Right ventricle myocardium inferior (tissue), 1 donor: ENCODE measurements around the gene CRACR2A. TPM values are rescaled to one million over a fixed set of nuclear protein-coding genes. Genes with fewer than 3 reads are reported as not detected.
A peak's percentile ranks its signal among the peaks of the same experiment; 100 is the strongest.

Experiments used
- ATAC-seq: fragments of 200-7000 bp; cut with Tn5 transposase; one replicate; pipeline ENCODE4 v1.9.1; 2020; ENCODE audit warnings: mild to moderate bottlenecking, moderate library complexity
- DNase-seq: peaks from one replicate; pipeline ENCODE4 v3.0.0; 2021; ENCODE audit errors: missing footprints
- intact Hi-C: fragments of 100-400 bp; cut with DNase I; formaldehyde crosslinking; loops from one replicate; pipeline ENCODE4 v1.11.0; 2022
- total RNA-seq: library from RNA; stranded (reverse); fragmentation: NEBNext Ultra II Directional; extraction: Animal tissue kit (Norgen Biotek cat#: 25700); gene quantifications from one replicate; pipeline ENCODE4 v1.2.1, GENCODE V29; 2021
- donor health status: DM: no; HTN: yes; CAD: no; lungs with severe emphysema.

Gene CRACR2A
- total RNA-seq, 1 donor from 2014 or later = 4.5 TPM

GRCh38 chr12:3611860-3612703 is 140.8 kb downstream of the CRACR2A start:
- ATAC-seq (peak; percentile 72), DNase-seq (no peak)
- intact Hi-C loops = no loop called here

GRCh38 chr12:3607821-3608220 is 145.1 kb downstream of the CRACR2A start:
- intact Hi-C loops = loop anchor here (5.0 kb wide), 1 partner anchor 71 kb away; no protein-coding TSS in a partner anchor
- ATAC-seq (no peak), DNase-seq (no peak)

DNA sequence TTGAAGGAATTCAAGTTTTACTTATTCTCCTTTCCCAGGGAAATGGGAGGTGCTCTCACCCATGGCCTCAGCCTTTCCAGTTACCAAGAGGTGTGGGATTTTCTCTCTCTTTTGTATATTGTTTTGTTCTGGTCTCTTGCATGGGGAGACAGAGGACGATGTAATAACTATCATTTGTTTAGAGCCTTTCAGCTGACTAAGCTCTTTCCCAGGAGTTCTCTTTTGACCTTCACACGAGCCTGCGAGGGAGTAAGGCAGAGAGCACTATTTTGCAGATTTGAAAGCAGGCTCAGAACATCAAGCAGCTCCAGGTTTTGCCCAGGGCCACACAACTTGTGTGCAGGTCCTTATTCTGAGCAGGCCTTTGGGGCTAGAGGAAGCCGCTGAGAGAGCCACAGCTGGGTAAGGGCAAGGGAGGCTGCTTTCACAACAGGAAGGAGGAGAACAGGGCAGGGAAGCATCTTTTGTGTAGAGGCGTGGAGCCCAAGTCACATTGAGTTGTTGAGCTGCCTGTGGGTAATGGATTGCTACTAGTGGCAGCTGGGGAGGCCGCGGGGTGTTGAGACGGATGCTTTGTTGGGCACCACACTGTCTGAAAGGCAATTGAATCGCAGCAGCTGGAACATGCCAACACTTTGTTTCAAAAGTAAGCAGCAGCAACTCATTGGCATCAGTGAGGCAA is 145.7 kb downstream of the CRACR2A start:
- no peak for ATAC-seq
- intact Hi-C loops = loop anchor here (5.0 kb wide), 1 partner anchor 70 kb away; no protein-coding TSS in a partner anchor
- DNase-seq = no peak

- ATAC-seq (no peak), DNase-seq (no peak)
- intact Hi-C loops = loop anchor here (5.0 kb wide), 1 partner anchor 69 kb away; no protein-coding TSS in a partner anchor
Observed at GRCh38 chr12:3606128-3606527, 146.8 kb downstream of the CRACR2A start.

DNA sequence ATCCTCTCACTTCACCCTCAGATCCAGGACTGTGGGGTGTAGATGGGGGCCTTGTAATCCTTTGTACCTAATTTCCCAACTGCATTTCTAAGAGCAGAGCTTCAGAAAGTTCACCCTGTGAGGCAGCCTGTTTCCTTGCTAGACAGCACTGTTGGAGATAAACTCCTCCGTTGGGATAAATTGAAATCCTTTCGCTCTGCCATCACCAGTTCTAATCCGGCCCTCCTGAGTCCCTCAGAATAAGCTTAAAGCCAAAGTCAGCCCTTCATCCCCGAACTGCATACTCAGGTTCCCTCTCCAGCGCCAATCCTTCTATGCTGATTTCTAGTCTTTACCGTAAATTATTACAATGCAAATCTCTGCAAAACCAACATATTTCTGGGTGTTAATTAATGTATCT is 147.2 kb downstream of the CRACR2A start:
- DNase-seq (no peak), ATAC-seq (no peak)
- intact Hi-C loops = loop anchor here (5.0 kb wide), 1 partner anchor 68 kb away; no protein-coding TSS in a partner anchor

DNA sequence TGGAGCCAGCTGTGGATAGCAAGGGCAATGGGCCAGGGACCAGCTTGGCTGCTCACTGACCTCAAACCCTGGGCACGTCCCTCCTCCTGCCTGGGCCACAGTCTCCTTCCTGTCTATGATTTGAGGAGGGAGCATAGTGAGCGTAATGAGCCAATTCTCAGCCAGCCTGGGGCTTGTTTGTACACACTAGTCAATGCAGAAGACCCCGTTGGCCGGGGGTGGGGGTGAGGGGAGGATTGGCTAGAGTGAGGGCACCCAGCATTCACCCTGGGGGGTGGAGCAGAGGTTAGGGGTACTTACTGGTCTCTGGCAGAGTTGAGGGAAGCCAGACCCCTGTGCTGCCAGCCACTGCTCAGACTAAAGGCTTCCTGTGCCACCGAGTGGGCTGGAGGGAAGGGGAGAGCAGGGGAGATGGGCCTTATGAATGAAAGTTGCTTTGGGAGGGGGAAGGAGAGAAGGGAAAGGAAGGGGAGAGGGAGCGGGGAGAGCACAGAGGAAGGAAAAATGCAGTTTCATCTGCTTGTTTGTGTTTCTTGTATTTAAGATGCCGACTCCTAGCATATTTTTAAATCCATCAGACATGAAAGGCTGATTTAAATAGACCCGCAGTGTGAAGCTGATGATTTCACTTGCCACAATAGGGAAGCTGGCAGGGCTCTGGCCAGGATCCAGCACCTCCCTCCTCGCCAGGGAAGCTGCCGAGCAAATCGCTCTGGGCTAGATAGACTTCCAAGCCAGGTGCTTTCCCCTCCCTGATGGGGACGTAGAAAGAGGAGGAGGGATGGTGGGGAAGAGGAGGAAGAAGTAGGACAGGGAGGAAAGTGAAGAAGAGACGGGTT is 147.9 kb downstream of the CRACR2A start:
- peak; percentile 77 for ATAC-seq
- intact Hi-C loops = loop anchor here (5.0 kb wide), 1 partner anchor 68 kb away; no protein-coding TSS in a partner anchor
- peak; percentile 83 for DNase-seq

DNA sequence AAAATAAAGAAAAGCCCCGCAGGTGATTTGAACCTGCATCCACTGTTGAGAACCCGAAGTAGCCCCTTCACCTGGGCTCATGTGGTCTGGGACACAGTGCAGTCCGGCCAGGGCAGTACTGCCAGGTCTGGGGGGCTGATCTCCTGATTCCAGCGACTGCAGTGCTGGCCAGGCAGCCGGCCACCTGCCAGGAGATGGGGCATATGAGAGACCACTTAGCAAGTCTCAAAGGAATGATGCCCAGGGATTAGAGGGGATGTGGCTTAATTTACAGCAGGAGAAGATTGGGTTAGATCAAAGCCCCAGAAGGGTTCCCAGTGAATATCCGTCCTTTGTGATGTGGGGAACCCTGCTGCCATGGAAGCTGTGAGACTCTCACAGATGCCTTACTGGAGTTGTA is 148.6 kb downstream of the CRACR2A start:
- no peak for ATAC-seq
- intact Hi-C loops = no loop called here
- no peak for DNase-seq

- DNase-seq (no peak), ATAC-seq (no peak)
- intact Hi-C loops = no loop called here
Observed at GRCh38 chr12:3603576-3603975, 149.3 kb downstream of the CRACR2A start.

- DNase-seq = no peak
- intact Hi-C loops = no loop called here
- no peak for ATAC-seq
Observed at GRCh38 chr12:3602488-3602887, 150.4 kb downstream of the CRACR2A start.

DNA sequence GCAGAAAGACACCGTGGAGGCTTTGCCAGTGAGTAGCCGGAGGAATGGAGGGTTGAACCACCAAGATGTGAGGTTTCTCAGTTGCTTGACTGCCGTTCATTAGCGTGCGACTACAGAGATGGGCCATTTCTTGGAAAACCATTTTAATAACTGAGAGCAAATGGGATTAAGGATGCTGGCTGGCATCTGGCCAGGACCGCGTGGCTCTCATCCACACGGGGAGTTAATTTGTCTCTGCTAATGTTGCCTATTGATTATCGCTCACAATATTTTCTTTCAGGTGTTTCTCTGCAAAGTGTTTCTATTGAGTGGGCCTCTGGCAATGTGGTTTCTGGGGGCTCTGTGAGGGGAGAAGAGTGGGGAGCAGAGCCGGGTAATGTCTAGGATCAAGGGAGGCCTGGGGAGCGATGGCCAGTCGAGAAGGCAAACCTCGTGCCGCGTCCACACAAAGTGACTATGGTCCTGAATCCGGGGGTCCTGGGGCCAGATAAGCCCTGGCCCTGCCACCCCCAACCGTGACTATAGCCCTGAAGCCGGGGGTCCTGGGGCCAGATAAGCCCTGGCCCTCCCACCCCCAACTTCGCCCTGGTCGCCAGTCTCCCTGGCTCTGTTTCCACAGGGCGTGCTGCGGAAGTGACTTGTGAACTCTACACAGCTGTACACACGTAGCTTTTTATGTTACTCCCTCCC is 151.3 kb downstream of the CRACR2A start:
- no peak for ATAC-seq
- intact Hi-C loops = no loop called here
- DNase-seq = no peak

DNA sequence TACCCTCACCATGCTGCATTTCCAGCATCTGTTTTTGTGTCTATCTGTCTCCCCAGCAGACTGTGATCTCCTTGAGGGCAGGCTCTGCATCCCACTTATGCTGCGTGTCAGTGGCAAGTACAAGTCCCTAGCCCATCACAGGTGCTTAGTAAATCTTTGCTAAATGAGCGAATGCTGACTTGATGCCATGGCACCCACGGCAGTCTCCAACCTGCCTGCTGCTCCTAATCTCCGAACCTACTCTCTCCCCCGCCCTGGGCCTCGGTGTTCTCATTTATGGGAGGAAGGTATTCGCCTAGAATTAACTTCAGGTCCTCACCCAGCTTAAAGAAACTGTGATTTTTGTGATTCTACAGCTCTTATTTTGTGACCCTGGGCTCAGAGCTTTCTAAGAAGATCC is 152.0 kb downstream of the CRACR2A start:
- intact Hi-C loops = no loop called here
- ATAC-seq = no peak

DNA sequence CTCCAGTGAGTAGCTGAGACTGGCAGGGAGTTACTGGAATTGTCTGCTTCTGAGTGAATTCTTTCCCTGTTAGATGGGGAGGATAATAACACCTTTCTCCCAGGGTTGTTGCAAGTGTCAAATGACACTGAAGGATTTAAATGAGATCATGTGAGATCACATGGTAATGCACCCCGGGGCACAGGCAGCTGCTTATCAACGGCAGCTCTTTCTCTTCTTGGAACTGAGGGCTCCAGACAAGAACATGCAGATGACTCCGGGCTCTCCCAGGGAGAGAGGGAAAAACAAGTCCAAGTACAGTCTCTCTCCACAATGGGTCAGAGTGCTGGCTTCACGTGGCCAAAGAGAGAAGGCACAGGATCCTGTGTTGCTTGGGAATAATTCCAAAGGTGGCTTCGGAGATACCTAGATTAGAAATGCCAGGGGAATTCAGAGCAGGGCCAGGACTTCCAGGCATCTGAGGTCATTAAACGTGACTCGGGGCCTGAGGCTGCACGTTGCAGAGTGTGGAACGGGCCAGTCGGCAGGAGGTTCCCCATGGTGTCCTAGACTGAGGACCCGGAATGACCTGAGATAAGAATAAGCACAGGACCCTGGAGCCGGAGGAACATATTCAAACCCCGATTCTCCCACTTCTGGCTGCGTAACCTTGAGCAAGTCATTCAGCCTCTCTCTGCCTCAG is 152.7 kb downstream of the CRACR2A start:
- intact Hi-C loops = no loop called here
- ATAC-seq (peak; percentile 44), DNase-seq (no peak)

More for the DNA sequence above, 152.0 kb downstream of the CRACR2A start:
- DNase-seq = no peak

GRCh38 chr12:3598896-3599860 is 153.7 kb downstream of the CRACR2A start:
- no peak for ATAC-seq
- intact Hi-C loops = no loop called here
- DNase-seq = no peak

- ATAC-seq = no peak
- intact Hi-C loops = no loop called here
- no peak for DNase-seq
Observed at GRCh38 chr12:3597526-3598210, 155.2 kb downstream of the CRACR2A start.

- DNase-seq (no peak), ATAC-seq (peak; percentile 21)
- intact Hi-C loops = no loop called here
Observed at GRCh38 chr12:3596703-3597415, 156.1 kb downstream of the CRACR2A start.

GRCh38 chr12:3595721-3596120 is 157.2 kb downstream of the CRACR2A start:
- DNase-seq = no peak
- intact Hi-C loops = no loop called here
- ATAC-seq = no peak
